ENCODE measurements around the gene RUFY4.
"Not testable (repeated sequence)": the region's sequence is repeated elsewhere in the genome, so short reads cannot be mapped to it uniquely, and the experiment has no call there.

Gene RUFY4

GRCh38 chr2:218089259-218089658 is 20.2 kb downstream of the RUFY4 start:
- DNase-seq, result no peak

- no peak for DNase-seq
Observed at GRCh38 chr2:218091746-218092145, 22.7 kb downstream of the RUFY4 start.

GRCh38 chr2:218093879-218094278 is 24.8 kb downstream of the RUFY4 start:
- no peak for DNase-seq

- DNase-seq, result no peak
Observed at GRCh38 chr2:218095853-218096252, 26.8 kb downstream of the RUFY4 start.

- DNase-seq, result no peak
Observed at GRCh38 chr2:218097975-218098374, 28.9 kb downstream of the RUFY4 start.

GRCh38 chr2:218108834-218109233 is 39.8 kb downstream of the RUFY4 start:
- DNase-seq, result not testable (repeated sequence)

- not testable (repeated sequence) for DNase-seq
Observed at GRCh38 chr2:218121789-218122188, 52.7 kb downstream of the RUFY4 start.

GRCh38 chr2:218122286-218122685 is 53.2 kb downstream of the RUFY4 start:
- not testable (repeated sequence) for DNase-seq

GRCh38 chr2:218123986-218124385 is 54.9 kb downstream of the RUFY4 start:
- no peak for DNase-seq

GRCh38 chr2:218125095-218125494 is 56.0 kb downstream of the RUFY4 start:
- DNase-seq, result no peak

GRCh38 chr2:218125626-218126080 is 56.6 kb downstream of the RUFY4 start, which contains the start of gene CXCR2:
TSS of gene CXCR2 (plus strand) at chr2:218126028. CDS start at chr2:218134802, 8,774 bp downstream.
- DNase-seq, result no peak

- DNase-seq, result no peak
Observed at GRCh38 chr2:218127929-218128455, 58.9 kb downstream of the RUFY4 start.

- no peak for DNase-seq
Observed at GRCh38 chr2:218128781-218129457, 59.9 kb downstream of the RUFY4 start.

- DNase-seq, result no peak
Observed at GRCh38 chr2:218129458-218130135, 60.5 kb downstream of the RUFY4 start.

GRCh38 chr2:218130377-218130776 is 61.3 kb downstream of the RUFY4 start:
- DNase-seq, result no peak

- no peak for DNase-seq
Observed at GRCh38 chr2:218130822-218131221, 61.8 kb downstream of the RUFY4 start.

- DNase-seq, result no peak
Observed at GRCh38 chr2:218137514-218137913, 68.5 kb downstream of the RUFY4 start.

- no peak for DNase-seq
Observed at GRCh38 chr2:218138047-218138446, 69.0 kb downstream of the RUFY4 start.

All from NCI-H69 (cell line).